ENCODE data around the gene KAT5. TPM values are rescaled to one million over a fixed set of nuclear protein-coding genes. Genes with fewer than 3 reads are reported as not detected.

KAT5 gene
- total and polyA plus RNA-seq, 10 of the 15 experiments (the other 5 are each of a cell fraction or from before 2014, with no cell fraction given), result 3.4 to 66.1 (median 46.3) TPM

DNA sequence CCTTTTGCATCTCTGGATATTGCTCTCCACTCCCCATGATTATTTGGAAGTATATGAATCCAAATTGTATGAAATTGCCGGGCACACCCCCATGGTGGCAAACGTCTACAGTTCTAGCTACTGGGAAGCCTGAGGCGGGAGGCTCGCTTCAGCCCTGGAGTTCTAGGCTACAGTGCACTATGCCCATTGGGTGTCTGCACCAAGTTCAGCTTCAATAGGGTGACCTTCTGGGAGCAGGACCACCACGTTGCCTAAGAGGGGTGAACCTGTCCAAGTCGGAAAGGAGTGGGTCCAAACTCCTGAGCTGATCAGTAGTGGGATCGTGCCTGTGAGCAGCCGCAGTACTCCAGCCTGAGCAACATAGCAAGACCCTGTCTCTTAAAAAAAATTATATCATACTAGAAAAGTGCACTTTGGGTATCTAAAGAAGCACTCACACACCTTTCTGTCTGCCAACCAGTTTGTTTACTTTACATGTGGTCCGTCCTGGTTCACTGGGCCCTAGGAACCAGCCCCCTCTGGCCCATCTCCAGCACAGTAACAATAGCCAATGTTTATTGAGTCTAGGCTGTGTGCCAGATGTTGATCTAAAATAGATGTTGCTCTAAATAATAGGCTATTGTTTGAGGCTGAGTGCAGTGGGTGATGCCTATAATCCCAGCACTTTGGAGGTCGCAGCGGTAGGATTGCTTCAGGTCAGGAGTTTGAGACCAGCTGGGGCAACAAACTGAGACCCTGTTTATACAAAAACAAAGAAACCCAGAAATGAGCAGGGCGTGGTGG is 16.4 kb upstream of the KAT5 start:
- WGBS (ENCODE audit: insufficient coverage, insufficient replicate concordance, low lambda C conversion rate, missing lambda C conversion rate), result 58% methylated on average over 12 of the region's 12 CpGs
- no peaks in the 10 kb centered on the region for H3K9me3 ChIP-seq (replicated peaks; ENCODE audit: control insufficient read depth, insufficient read depth, low read length)
- no peaks in the 10 kb centered on the region for H3K36me3 ChIP-seq (ENCODE audit: control insufficient read depth in 2 of 2, insufficient read depth in 2 of 2, low read length in 1 of 2)
- intact Hi-C loops (cut with micrococcal nuclease; ENCODE audit: unreplicated experiment), result no loop called here
- in situ Hi-C loops (cut with MboI), result no loop called here
- POLR2A ChIA-PET, result no interaction called here
- no peaks in the 10 kb centered on the region for H4K20me1 ChIP-seq (ENCODE audit: control insufficient read depth, insufficient read depth)
- no peak overlapping the region for H3K9ac ChIP-seq (ENCODE audit: control insufficient read depth, insufficient read depth, low read length)
- SMC1A ChIA-PET (ENCODE audit: uncharacterized antibody, unreplicated experiment), result interaction anchor here (0.5 kb wide), 1 partner anchor 178 kb away, joined by 4 read pairs; no protein-coding TSS in a partner anchor
- BruUV-seq (replicated peaks), result no TSS peak
- RAD21 ChIA-PET (ENCODE audit: unreplicated experiment), result interaction anchor here (0.6 to 1.0 kb wide), 2 partner anchors 16 to 177 kb away, joined by 3 read pairs; no protein-coding TSS in a partner anchor
- no peak for DNase-seq (ENCODE audit: low read depth, low spot score)
- H3K79me2 ChIP-seq (ENCODE audit: control insufficient read depth, insufficient read depth, low read length), result no peaks in the 10 kb centered on the region
- H3K4me2 ChIP-seq (ENCODE audit: control insufficient read depth, insufficient read depth), result no peak overlapping the region
- no peaks in the 10 kb centered on the region for H3K4me1 ChIP-seq (ENCODE audit: control insufficient read depth, insufficient read depth, low read length)
- H3K4me3 ChIP-seq, result no peak overlapping the region
- TF ChIP-seq POLR2AphosphoS2 (IDR thresholded peaks at IDR 0.05; ENCODE audit: low read depth, low read length), result no peak
- no peak; the same call in 2 of the 3 replicates for ATAC-seq
- FAIRE-seq, result no peak
- H3K27ac ChIP-seq (ENCODE audit: control insufficient read depth, insufficient read depth), result no peak overlapping the region
- H3K27me3 ChIP-seq (replicated peaks in 1 of 2; ENCODE audit: control insufficient read depth in 2 of 2, insufficient read depth in 2 of 2, low read length in 1 of 2), result no peaks in the 10 kb centered on the region
- no peak overlapping the region for H2AFZ ChIP-seq (ENCODE audit: control insufficient read depth, low read depth, low read length)
- CTCF ChIA-PET, result interaction anchor here (1.2 to 1.5 kb wide), 2 partner anchors 14 to 31 kb away, joined by 3 to 4 read pairs; no protein-coding TSS in a partner anchor

DNA sequence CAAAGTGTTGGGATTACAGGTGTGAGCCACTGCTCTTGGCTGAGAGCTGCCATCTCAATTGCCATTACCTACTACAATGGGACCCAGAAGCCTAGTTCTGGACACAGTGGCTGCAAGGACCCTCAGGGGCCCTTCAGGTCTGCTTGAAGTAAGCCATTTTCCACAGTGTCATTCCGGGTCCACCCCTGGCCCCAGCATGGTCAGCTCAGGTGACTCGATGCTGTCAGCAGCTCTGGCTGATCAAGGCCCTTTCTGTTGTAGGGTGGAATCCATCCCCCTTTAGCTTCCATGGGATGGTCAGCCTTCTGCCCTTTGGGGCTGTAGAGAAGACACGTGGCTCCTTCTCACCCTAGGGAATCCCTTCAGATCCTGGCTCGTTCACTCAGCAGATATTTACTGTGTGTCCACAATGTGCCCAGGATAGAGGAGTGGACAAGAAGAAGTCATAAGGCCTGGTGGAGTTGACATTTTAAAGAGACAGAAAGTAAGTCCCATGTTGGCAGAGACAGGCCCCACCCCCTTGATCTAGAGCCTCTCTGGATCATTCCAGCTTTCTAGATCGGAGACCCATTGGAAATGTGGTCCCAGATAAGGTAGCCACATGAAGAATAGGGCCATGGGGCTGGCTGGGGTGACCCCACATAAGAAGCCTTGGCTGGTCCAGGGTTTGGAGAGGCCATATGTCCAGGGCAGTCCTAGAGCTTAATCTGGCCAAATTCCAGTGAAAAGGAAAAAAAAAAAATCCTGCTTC is 15.1 kb upstream of the KAT5 start:
- ATAC-seq (no peak), FAIRE-seq (no peak), DNase-seq (ENCODE audit: low read depth, low spot score) (no peak)
- intact Hi-C loops (cut with micrococcal nuclease; ENCODE audit: unreplicated experiment) (no loop called here), in situ Hi-C loops (cut with MboI) (no loop called here)
- no peaks in the 10 kb centered on the region for H3K27me3 ChIP-seq (replicated peaks in 1 of 2; ENCODE audit: control insufficient read depth in 2 of 2, insufficient read depth in 2 of 2, low read length in 1 of 2)
- no peaks in the 10 kb centered on the region for H3K36me3 ChIP-seq (ENCODE audit: control insufficient read depth in 2 of 2, insufficient read depth in 2 of 2, low read length in 1 of 2)
- no peak overlapping the region for H2AFZ ChIP-seq (ENCODE audit: control insufficient read depth, low read depth, low read length)
- H3K79me2 ChIP-seq (ENCODE audit: control insufficient read depth, insufficient read depth, low read length), result no peaks in the 10 kb centered on the region
- no peak overlapping the region for H3K27ac ChIP-seq (ENCODE audit: control insufficient read depth, insufficient read depth)
- H3K4me3 ChIP-seq, result no peak overlapping the region
- no peak overlapping the region for H3K9ac ChIP-seq (ENCODE audit: control insufficient read depth, insufficient read depth, low read length)
- no peak overlapping the region for H3K4me2 ChIP-seq (ENCODE audit: control insufficient read depth, insufficient read depth)
- H3K4me1 ChIP-seq (ENCODE audit: control insufficient read depth, insufficient read depth, low read length), result no peaks in the 10 kb centered on the region
- CTCF ChIA-PET, result no interaction called here
- no peaks in the 10 kb centered on the region for H3K9me3 ChIP-seq (replicated peaks; ENCODE audit: control insufficient read depth, insufficient read depth, low read length)
- WGBS (ENCODE audit: insufficient coverage, insufficient replicate concordance, low lambda C conversion rate, missing lambda C conversion rate), result 10% methylated on average over 5 of the region's 5 CpGs
- SMC1A ChIA-PET (ENCODE audit: uncharacterized antibody, unreplicated experiment), result no interaction called here
- H4K20me1 ChIP-seq (ENCODE audit: control insufficient read depth, insufficient read depth), result no peaks in the 10 kb centered on the region
- no TSS peak for BruUV-seq (replicated peaks)
- RAD21 ChIA-PET (ENCODE audit: unreplicated experiment), result no interaction called here
- POLR2A ChIA-PET, result interaction anchor here (0.7 kb wide), 1 partner anchor 93 kb away, joined by 6 read pairs; no protein-coding TSS in a partner anchor
- TF ChIP-seq RUNX3 (IDR thresholded peaks at IDR 0.05; ENCODE audit: low read length) (no peak), MTA2 (IDR thresholded peaks at IDR 0.05; ENCODE audit: low read depth) (no peak), SMC3 (IDR thresholded peaks at IDR 0.05; ENCODE audit: borderline replicate concordance, low read length) (no peak), TAF1 (IDR thresholded peaks at IDR 0.05; ENCODE audit: borderline replicate concordance, low read depth, low read length) (no peak), EP300 (IDR thresholded peaks at IDR 0.05; ENCODE audit: borderline replicate concordance in 1 of 2, control insufficient read depth in 1 of 2, low read depth in 2 of 2, low read length in 2 of 2) (no peak), PAX5 (IDR thresholded peaks at IDR 0.05; ENCODE audit: borderline replicate concordance, low read depth, low read length) (no peak)
- TF ChIP-seq, protein P1, sequence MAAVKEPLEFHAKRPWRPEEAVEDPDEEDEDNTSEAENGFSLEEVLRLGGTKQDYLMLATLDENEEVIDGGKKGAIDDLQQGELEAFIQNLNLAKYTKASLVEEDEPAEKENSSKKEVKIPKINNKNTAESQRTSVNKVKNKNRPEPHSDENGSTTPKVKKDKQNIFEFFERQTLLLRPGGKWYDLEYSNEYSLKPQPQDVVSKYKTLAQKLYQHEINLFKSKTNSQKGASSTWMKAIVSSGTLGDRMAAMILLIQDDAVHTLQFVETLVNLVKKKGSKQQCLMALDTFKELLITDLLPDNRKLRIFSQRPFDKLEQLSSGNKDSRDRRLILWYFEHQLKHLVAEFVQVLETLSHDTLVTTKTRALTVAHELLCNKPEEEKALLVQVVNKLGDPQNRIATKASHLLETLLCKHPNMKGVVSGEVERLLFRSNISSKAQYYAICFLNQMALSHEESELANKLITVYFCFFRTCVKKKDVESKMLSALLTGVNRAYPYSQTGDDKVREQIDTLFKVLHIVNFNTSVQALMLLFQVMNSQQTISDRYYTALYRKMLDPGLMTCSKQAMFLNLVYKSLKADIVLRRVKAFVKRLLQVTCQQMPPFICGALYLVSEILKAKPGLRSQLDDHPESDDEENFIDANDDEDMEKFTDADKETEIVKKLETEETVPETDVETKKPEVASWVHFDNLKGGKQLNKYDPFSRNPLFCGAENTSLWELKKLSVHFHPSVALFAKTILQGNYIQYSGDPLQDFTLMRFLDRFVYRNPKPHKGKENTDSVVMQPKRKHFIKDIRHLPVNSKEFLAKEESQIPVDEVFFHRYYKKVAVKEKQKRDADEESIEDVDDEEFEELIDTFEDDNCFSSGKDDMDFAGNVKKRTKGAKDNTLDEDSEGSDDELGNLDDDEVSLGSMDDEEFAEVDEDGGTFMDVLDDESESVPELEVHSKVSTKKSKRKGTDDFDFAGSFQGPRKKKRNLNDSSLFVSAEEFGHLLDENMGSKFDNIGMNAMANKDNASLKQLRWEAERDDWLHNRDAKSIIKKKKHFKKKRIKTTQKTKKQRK (IDR thresholded peaks at IDR 0.05; ENCODE audit: low read depth, low read length), result no peak

Measured in GM12878 (cell line).